NCI-H146 (cell line): ENCODE measurements around the gene DAB1.

Experiments
- DNase-seq: peaks from one replicate; lab custom pipeline; 2025; lab: John Stamatoyannopoulos, UW

Gene DAB1

DNA sequence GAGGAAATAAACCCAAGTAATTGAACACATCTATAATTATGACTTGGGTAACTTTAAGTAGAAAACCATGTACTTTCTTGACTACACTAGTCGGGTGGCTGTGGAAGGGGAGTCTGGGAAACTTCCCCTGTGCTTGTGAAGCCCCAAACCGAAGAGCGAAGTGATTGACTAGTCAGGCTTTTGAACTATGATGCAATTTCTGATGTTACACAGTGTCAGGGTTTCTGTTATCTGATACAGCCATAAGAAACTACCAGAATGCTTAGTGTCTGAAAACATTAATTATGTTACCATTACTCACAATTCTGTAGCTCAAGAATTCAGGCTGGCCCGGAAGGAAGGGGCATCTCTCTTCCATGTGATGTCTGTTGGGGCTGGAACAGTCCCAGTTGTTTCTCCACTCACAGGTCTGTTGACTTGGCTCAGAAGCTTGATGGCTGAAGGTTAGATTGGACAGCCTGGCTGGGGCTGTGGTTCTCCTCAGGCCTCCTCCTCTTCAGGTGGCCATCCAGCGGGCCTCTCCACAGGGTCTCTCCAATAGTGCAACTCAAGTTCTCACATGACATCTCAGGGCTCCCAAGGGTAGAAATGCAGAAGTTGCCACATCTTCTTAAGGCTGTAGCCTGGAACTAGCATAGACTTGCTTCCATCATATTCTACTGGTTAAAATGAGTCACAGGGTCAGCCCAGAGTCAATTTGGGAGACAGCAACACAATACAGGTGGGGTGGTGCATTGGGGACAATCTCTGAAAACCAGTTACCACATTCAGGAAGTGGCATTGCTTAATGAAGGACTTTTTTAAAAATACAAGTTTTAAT is 449.7 kb downstream of the DAB1 start:
- DNase-seq, result no peak

DNA sequence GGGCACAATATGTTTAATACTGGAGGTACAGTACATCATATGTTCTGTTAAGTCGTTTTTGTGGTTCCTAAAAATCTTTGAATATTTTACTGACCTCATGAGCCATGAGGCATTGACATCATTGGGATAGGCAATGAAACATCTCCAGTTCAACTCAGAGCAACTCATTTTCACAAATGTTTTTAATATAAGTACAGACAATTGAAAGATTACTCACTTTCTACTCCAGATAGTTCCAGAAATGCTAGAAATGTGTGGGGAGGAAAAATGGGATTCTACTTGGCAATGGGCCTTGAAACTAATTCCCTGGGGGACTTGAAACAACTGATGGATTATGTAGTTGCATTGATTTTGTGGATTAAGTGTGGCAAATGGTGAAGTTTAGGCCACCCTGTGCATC is 450.9 kb downstream of the DAB1 start:
- no peak for DNase-seq

DNA sequence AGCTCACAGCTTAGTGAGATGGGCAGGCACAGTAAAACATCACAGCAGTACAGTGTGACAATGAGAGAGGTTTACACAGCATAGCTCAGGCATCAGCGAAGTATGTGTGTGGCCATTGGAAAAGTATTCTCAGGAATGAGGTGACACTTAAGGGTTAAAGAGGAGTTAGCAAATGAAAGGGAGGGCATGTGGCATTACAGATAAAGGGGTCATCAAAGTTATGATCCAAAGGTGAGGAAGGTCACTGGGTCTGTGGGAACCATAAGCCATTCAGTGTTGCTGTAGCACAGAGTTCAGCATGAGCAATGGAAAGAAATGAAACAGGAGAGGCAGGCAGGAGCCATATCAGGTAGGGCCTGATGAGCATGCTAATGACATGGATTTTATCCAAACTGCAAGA is 453.6 kb downstream of the DAB1 start:
- no peak for DNase-seq

DNA sequence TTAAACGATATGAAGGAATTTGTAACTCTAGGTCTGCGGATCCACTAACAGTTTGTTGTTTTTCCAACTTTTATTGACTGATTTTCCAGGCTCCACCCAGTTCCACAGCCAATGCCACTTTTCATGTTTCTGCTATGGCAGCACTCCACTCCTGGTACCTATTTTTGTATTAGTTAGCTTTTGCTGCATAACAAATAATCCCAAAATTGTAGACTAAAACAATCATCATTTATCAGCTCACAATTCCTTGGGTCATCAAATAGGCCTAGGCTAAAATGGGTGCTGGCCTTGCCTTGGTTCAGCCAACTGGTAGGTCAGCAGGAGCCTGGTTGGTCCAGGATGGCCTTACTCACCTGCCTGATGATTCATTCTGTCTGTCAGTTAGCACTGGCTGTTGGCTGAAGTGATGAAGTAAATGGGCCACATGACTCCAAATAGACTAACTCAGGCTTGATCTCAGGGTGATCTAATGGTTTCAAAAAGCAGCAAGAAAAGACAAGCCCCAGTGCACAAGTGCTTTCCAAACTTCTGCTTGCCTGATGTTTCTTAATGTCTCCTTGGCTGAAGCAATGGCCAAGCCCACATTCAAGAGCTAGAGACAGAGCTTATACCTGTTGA is 454.9 kb downstream of the DAB1 start:
- DNase-seq, result no peak

DNA sequence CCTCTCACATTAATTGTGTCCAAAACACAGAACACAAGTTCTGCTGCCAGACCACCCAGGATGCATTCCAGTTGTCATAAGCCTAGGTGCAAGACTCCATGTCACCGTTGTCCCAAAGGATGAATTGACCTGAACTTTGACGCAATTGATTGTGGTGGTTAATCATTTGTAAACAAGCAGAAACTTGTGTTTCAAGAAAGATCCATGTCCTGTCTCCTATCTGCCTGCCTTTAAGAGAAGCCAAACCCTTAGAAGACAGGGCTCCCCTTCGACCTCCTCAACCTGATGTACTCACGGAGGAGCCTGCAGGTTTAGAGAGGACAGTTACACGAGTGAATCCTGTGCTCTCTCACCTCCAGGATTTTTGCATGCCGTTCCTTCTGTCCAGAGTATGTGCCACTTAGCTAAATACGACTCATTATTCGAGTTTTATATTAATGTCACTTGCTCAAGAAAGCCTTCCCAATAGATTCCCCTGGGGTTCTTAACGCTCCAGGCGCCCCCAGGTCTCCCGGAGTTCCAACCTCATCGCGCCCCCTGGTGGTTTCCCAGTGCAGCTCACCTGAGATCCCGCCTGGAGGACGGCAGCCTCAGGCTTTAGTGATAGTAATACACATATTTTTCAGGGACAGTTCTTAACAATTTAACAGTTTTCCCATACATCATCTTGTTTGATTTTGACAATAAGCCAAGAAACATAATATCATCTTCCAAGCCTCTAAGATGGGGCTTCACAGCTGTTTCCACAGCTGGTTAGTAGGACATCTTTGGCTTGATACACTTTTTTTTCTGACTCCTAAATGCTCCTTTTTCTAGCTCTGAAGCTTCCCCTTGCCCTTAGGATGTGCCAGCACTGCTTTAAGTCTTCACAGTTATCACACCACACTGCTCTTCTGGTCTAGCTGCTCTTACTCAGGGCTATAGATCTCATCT is 455.7 kb downstream of the DAB1 start:
- no peak for DNase-seq

DNA sequence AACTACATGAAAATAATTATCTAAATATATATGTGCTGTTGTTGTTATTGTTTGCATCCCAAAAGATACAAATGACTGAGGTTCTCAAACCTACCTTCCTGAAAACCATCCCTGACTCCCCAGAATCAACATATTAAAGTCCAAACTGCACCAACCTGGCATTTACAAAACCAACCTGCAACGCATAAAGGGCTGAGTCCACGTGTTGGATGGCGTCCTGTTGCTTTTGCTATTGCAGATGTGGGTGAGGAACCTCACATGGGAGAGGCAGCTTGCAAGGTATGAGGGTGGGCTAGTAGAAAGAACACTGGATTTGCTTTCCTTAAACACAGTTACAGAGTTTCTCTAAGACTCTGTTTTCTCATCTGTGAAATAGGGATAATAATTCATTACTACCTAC is 456.5 kb downstream of the DAB1 start:
- no peak for DNase-seq

DNA sequence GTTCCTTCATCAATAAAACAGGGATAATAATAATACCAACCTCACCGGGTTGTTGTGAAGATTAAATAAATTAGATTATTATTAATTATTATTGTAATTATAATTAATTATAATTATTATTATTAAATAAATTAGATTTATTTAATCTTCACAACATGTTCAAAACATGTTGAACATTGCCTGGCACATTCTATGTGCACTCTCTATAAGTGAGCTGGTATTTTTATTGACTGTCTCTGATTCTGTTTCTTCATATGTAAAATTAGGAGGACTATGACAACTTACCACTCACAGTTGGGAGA is 457.2 kb downstream of the DAB1 start:
- no peak for DNase-seq

DNA sequence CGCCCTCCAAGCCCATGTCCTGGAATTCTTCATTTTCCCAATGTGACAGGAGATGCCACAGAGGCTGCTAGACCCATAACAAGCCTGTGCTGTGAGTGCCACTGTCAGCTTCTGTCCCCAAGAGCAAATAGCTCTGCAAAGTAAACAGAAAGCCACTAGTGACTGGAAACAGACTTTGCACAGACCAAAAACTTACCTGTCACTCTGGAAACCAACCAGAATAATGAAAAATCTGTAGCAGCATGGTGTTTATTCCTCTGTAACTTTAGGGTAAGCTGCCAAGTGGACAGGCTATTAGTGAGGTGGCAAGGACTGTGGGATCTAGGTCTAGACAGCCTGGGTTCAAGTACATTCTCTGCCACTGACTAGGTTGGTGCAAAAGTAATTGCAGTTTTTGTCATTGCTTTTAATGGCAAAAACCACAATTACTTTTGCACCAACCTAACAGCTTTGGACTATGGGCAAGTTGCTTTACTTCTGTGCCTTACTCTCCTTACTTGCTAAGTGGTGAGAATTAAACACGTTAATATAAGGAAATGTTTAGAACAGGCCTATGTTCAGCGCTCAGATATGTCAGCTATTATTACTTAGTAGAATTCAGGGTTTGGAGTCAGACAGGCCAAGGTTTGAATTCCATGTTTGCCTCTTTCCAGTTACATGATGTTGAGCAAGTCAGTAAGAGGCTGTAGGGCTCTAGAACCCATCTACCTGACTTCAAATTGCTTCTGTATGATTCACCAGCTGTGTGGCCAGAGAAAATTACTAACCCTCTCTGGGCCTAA is 457.8 kb downstream of the DAB1 start, which contains the start of gene C8B:
C8B (minus strand) TSS at position 100 of the 782 bp plus-strand sequence; CDS start at position 33, 67 bp downstream.
- DNase-seq, result no peak

DNA sequence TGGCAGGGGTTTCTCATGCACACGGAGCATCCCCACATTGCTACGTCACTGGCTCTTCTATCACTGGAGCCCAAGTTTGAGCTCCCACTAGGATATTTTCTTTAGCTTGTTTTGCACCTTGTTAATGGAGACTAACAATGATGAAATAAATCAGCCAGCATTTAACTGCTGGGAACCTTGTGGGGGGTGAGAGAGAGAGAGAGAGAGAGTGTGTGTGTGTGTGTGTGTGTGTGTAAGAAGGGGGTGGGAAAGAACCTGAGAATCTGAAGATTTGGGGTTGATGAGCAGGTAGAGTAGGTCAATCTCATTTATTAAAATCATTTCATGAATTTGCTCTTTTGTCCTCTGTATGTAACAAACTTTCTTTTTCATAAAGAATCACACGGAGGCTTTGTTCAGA is 458.7 kb downstream of the DAB1 start:
- DNase-seq, result no peak

DNA sequence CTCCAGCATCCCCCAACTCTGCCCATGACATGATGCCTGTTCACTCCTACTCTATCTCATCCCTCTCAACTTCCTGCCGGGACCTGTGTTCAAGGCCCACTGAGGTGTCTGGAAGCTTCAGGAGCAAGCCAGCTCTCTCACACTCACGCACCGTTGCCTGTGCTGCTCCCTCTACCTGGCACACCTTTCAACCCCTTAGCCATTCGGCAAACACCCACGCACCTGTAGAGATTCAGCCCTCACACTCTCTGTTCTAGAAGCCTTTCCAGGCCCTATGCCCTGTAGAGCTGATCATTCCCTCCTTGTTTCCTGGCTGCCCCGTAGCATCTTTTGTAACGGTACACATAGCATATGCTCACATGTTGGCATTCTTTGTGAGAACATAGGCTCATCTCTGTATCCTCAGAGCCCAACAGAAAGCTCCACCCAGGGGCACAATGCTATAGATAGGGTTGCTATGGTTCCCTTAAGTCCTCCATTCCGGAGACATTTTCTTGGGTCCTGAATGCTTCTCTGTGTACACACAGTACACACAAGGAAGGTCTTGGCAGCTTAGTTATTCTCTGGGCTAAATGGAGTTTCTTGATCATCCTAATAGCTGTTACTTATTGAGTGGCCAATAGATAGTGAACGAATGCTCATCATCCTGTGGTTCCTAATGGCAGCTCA is 459.4 kb downstream of the DAB1 start:
- no peak for DNase-seq

DNA sequence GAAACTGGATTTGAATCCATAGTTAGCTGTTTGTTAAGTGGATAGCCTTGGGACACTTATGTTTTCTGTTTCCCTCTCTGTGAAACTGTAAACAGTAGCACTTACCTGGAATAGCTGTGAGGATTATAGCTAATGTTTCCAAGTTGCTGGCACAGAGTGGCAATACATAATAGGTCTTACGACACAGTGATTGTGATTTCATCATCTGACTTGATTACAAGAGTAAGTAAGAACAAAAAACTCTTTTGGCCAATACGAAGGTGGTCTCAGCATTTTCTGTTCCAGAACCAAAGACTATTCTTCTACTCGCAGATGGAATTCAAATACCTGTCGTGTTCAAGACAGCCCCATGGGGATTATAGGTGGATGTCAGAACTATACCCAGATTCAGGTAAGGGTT is 460.2 kb downstream of the DAB1 start:
- DNase-seq, result no peak

DNA sequence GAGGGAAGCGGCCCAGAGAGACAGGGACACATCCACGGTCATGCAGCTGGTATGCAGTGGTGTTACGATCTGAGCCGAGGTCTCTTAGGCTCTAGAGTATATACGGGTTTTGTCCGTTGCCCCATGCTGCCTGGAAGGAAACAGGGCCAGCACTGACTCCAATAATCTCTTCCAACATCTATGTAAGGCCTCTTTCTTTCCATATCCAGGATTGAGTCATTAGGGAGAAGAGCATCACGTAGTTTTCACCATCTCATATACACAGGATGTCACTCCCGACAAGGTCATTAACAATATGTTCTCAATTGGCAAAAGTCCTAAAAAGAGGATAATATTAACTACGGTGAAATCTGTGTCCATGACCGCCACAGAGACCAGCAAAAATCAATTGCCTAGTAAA is 462.4 kb downstream of the DAB1 start:
- DNase-seq, result no peak

DNA sequence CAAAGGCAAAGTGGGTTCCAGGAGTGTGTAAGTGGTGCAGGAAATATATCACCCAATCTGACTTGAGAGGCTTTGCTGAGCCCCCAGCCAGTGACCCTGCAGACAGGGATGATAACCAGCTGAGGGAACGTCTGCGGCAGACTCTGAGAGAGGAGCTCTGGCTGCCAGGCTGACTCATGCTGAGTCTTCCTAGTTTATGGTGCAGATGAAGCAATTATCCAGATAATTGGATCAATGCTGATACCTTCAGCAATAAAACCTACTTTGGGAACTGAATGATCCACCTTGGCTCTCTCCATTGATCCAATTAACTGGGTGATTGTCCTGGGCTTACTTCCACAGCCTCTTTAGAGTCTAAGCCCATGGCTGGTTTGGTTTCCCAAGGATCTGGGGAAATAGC is 465.3 kb downstream of the DAB1 start:
- DNase-seq, result no peak

DNA sequence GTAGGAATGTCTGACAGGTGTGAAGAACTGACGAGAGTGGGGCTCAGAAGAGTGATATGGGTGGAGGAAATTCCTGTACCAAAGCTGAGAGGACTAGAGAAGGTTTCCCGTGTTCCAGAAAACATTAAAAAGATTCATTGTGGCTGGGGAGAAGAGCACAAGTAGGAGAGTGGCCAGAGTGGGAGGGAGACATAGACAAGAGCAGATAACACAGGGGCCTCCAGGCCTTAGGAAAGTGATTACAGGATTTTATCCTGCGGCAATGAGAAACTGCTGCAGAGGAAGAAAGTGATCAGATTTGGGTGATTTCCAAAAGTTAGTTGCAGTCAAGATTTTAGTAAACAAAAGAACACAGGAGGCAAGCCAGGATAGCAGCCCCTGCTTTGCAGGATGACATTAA is 465.9 kb downstream of the DAB1 start:
- DNase-seq, result no peak

DNA sequence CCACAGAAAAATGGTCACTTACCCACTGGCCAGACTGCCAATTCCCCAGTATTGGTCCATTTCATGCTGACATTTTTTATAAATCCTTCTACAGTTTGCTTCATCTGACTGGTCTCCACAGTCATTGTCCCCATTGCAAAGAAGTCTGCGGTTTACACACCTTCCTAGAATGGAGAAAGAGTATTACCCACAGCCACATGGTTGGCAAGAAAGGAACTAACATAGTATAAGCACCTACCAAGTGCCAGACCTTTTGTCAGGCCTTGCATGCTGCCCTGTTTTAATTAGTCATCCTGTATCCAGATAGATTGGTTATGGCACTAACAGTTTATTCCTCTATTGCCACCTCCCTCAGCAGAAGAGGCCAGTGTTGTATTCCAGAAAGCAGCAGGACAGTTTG is 469.2 kb downstream of the DAB1 start:
- no peak for DNase-seq

DNA sequence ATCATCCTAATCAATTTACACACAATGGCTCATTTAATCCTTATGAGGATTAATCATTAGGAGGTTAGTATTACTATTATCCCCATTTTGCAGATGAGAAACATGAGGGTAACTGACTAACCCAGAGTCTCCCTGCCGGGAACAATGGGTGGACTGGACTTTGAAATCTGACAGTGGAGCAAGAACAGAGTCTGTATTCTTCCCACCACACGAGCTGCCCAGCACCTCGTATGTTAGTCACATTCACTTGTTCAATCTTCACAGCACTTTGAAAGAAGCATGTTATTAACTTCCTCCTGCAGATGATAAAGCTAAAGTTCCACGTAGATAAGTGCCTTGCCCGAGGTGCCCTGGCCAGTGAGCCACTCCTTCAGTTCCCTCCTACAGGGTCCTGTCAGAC is 470.5 kb downstream of the DAB1 start:
- DNase-seq, result no peak

DNA sequence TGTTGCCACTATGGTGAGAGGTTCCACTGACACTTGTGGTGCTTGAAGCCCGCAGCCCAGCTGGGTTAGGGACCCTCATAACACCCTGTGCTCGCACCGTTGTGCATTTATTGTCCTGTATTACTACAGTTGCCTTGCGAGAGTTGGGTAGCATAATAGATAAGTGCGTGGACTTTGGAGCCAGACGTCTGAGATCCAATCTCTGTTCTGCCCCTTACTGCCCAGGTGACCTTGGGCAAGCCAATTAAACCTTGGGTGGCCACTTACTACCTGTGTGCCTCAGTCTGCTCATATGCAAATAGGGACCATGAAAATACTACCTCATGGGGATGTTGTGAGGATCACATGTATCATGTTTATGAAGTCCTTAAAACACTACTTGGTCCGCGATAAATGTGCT is 471.4 kb downstream of the DAB1 start:
- no peak for DNase-seq

DNA sequence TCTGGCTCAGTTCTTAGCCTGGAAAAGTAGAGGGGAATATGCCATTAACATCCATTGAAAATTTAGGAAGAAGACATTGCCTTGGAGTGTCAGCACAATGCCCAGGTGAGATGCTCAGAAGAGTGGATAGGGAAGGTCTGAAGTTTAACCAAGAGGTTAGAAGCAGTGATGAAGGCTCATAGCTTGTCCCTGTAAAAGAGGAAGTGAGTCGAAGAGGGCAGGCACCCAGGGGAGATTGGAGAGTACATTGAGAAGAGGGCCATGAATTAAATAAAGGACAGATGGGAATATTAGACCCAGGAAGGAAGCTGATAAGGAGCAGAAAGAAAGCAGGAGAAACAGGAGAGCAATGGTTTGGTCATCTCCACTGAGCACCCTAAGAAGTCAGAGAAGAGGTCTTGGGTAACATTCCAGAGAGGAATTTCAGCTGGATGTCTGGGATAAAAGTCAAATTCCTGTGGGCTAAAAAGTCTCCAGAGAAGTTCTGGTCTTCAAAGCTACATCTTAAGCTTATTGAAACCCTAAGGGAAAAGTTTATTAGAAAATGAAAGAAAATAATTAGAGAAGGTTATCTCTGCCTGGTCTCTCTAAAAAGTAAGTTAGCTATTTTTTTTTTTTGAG is 475.3 kb downstream of the DAB1 start:
- DNase-seq, result no peak
